HK-2 (cell line): ENCODE data around the gene MICAL2.

Experiments used
- DNase-seq: peaks from one replicate; pipeline ENCODE4 v3.0.0-alpha.2; 2018; ENCODE audit not compliant: unreplicated experiment

The MICAL2 gene

GRCh38 chr11:12097219-12097618, 13.2 kb upstream of the MICAL2 start:
- no peak for DNase-seq

GRCh38 chr11:12098601-12099000, 11.8 kb upstream of the MICAL2 start:
- DNase-seq, result no peak

- no peak for DNase-seq
These were observed 11.1 kb upstream of the MICAL2 start for GRCh38 chr11:12099132-12099873.

- no peak for DNase-seq
These were observed 10.0 kb upstream of the MICAL2 start for GRCh38 chr11:12100429-12100828.

GRCh38 chr11:12100841-12101242, 9.5 kb upstream of the MICAL2 start:
- DNase-seq, result no peak

- DNase-seq, result no peak
These were observed 9.1 kb upstream of the MICAL2 start for GRCh38 chr11:12101318-12101717.

- no peak for DNase-seq
These were observed 7.6 kb upstream of the MICAL2 start for GRCh38 chr11:12102588-12103410.

- DNase-seq, result no peak
These were observed 6.8 kb upstream of the MICAL2 start for GRCh38 chr11:12103411-12104225.

GRCh38 chr11:12105471-12105870, 4.9 kb upstream of the MICAL2 start:
- DNase-seq, result no peak

- DNase-seq, result no peak
These were observed 4.3 kb upstream of the MICAL2 start for GRCh38 chr11:12106101-12106500.

- DNase-seq, result no peak
These were observed 3.9 kb upstream of the MICAL2 start for GRCh38 chr11:12106501-12106900.

GRCh38 chr11:12108875-12109453, 1.4 kb upstream of the MICAL2 start:
- DNase-seq, result no peak

- no peak for DNase-seq
These were observed 696 bp upstream of the MICAL2 start for GRCh38 chr11:12109591-12110196.

GRCh38 chr11:12110714-12111548, 541 bp downstream of the MICAL2 start:
- no peak for DNase-seq

GRCh38 chr11:12111549-12112520, 1.4 kb downstream of the MICAL2 start:
- no peak for DNase-seq

- no peak for DNase-seq
These were observed 2.4 kb downstream of the MICAL2 start for GRCh38 chr11:12112750-12113149.

- DNase-seq, result no peak
These were observed 2.9 kb downstream of the MICAL2 start for GRCh38 chr11:12113294-12113693.

GRCh38 chr11:12114193-12115033, 4.0 kb downstream of the MICAL2 start:
- no peak for DNase-seq
